ENCODE measurements around the gene HSH2D.

Gene HSH2D

GRCh38 chr19:16193466-16193865, 50.0 kb downstream of the HSH2D start:
- no peak for DNase-seq (ENCODE audit: low spot score)

DNA sequence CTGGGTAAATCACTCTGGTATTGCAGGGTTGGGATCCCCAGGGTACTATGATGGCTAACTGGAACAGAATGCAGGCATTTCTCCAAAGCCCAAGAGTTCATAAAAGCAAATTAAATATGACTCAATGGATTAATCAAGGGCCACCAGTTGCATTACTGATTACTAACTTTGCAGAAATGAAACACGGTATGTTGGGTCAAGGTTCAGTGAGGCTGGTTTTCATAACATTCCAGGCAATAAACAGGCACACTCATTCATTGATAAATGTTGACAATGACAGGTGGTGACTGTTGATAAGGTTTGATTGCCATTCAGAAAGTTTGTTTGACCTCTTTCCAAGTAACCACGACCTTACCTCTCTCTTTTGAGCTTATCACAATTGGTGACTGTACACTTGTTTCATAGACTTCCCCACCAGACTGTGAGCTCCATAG, 53.7 kb downstream of the HSH2D start:
- DNase-seq (ENCODE audit: low spot score): no peak

- DNase-seq (ENCODE audit: low spot score): peak; percentile 98
Observed at GRCh38 chr19:16197622-16198369, 54.3 kb downstream of the HSH2D start, which contains the start of gene AP1M1. Gene AP1M1 (plus strand): TSS chr19:16197911. CDS start chr19:16198027, 116 bp downstream.

- DNase-seq (ENCODE audit: low spot score): no peak
Observed at GRCh38 chr19:16198370-16198651, 54.8 kb downstream of the HSH2D start.

GRCh38 chr19:16199275-16199932, 55.9 kb downstream of the HSH2D start:
- DNase-seq (ENCODE audit: low spot score): no peak

DNA sequence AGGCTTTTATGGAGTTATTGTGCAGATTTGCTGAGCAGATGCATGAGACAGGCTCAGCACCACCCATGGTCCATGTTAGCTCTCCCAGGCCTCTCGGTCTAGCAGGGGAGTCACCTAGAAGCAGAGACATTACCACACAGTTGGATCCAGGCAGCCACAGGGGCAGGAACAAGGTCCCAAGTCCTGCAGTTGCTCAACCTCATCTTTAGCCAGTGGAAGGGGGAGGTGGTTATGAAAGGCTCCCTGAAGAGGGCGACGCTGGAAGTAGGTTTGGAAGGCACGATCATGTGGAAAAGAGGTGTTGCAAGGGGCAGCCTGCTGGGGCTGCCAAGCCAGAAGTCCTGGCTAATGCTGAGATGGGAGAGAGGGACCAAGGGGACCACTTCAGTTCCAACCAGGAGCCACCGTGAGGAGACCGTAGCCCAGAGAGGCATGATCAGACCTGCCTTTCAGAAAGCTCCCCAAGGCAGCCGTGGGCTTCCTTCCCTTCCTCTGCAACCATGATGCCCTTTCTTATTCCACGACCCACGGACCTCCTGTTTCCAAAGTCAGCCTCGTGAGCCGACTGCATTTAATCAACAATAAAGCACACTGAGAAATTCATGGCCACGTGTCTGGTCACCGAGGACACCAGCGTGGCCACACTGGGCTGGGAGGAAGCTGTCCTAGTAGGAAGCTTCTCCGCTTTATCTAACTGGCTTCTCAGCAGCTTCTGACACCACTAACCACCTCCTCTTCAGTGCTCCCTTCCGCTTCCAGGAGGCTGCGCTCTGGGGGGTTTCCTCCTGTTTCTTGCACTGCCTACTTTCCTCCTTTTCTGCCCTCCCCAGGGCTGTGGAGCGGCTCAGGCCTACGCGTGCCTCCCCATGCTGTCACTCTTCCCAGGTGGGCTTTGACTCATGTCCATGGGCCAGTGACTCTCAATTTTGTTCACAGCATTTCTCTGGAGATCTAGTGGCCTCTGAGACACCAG, 56.8 kb downstream of the HSH2D start:
- no peak for DNase-seq (ENCODE audit: low spot score)

DNA sequence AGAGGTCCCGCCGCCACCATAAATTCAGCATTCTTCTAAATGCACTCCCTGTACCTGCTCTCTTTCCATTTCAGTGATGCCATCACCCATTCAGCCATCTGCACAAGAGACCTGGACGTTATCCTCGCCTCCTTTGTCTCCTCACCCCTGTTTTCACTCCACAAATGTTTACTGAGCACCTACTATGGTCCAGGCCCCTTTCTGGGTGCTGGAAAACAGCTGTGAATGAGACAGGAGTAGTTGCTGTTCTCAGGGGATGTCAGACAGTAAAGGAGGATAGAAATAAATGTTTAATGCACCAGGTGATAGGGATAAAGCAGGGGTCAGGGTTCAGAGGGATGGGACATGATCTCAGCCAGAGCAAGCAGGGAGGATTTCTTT, 57.5 kb downstream of the HSH2D start:
- DNase-seq (ENCODE audit: low spot score): no peak

GRCh38 chr19:16202320-16203255, 59.1 kb downstream of the HSH2D start:
- no peak for DNase-seq (ENCODE audit: low spot score)

- DNase-seq (ENCODE audit: low spot score): no peak
Observed at GRCh38 chr19:16203256-16204004, 59.9 kb downstream of the HSH2D start.

GRCh38 chr19:16204005-16204294, 60.5 kb downstream of the HSH2D start:
- no peak for DNase-seq (ENCODE audit: low spot score)

DNA sequence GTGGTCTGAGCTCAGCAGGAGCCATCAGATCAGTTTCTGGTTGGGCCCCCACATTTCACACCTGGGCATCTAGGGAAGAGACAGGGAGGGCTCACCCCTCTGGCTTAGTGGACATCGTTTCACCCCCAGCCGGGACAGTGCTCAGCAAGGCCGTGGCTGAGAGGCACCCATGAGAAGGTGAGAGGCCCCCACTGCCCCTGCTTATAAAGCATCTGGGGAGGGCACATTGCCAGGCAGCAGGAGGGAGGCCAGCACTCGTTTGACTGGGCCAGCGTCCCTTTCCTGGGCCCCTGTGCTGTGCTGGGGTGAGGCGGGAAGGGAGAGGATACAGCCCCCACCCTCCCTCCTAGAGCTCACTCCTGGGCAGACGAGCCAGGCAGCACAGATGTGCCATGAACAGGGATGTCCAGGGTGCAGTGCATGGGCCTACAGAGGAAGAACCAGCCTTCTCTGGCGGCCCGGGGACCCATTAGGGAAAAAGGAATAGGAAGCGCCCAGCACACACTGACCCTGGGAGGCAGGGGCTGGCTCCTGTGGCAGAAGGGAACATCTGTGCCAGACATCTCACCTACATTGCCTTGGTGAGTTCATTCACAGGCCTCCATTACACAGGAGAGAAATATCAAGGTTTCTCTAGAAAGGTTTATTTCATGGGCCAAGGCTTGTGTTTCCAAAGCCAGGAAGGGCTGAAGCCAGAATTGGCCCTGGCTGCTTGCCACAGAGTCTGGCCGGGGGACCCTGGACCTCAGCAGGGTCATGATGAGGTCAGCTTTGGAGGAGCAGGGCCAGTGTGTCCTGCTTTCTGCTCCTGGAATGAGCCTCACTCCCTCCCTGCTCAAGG, 61.9 kb downstream of the HSH2D start:
- no peak for DNase-seq (ENCODE audit: low spot score)

GRCh38 chr19:16206046-16206605, 62.6 kb downstream of the HSH2D start:
- DNase-seq (ENCODE audit: low spot score): no peak

GRCh38 chr19:16206637-16207036, 63.2 kb downstream of the HSH2D start:
- no peak for DNase-seq (ENCODE audit: low spot score)

GRCh38 chr19:16207063-16207462, 63.6 kb downstream of the HSH2D start:
- DNase-seq (ENCODE audit: low spot score): no peak

- no peak for DNase-seq (ENCODE audit: low spot score)
Observed at GRCh38 chr19:16207490-16208025, 64.1 kb downstream of the HSH2D start.

Measured in germinal center (tissue), 1 donor.